Measurements from ENCODE around the gene NLRP5.
"Not testable (repeated sequence)": the region's sequence is repeated elsewhere in the genome, so short reads cannot be mapped to it uniquely, and the experiment has no call there.

NLRP5 gene

DNA sequence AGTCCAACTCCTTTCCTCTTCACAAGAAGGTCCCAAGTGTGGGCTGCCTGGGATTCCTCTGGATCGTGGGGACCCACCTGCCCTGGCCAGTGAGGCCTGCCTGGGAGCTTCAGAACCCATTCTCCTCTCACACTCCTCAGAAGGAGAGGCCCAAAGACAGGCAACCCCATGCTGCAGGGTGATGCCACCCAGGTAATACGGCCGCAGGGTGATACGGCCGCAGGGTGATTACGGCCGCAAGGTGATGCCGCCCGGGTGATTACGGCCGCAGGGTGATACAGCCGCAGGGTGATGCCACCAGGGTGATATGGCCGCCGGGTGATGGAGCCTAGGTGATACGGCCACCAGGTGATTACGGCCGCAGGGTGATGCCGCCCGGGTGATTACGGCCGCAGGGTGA is 111.7 kb downstream of the NLRP5 start:
- H3K4me3 ChIP-seq (ENCODE audit: low read depth, low read length): not testable (repeated sequence)

DNA sequence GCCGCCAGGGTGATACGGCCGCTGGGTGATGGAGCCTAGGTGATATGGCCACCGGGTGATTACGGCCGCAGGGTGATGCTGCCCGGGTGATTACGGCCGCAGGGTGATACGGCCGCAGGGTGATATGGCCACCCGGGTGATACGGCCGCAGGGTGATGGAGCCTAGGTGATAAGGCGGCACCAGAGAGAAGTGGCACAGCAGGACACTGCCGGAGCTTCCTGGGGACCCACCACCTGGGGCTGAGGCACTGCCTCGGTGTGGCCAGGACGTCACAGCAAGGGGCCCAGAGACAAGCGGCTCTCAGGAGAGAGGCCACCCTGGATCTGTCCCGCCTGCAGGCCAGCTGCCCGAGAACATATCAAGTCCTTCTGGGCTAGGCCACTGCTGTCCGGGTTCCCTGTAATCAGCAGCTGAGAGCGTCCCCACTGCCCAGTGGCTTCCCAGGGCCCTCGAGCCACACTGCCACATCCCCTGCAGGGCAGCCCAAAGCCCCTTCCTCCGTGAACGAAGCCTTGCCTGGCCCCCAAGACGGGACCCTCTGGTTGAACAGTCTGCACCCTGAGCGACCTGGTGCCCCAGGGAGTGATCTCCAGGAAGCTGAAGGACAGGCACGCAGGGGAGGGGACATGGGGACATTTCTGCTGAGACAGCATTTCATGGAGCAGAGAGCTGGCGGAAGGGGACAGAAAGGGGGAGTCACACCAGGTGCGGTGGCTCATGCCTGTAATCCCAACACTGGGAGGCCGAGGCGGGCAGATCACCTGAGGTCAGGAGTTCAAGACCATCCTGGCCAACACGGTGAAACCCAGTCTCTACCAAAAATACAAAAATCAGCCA is 112.4 kb downstream of the NLRP5 start:
- no peak overlapping the region for H3K4me3 ChIP-seq (ENCODE audit: low read depth, low read length)

- H3K4me3 ChIP-seq (ENCODE audit: low read depth, low read length): no peak overlapping the region
These were observed 113.3 kb downstream of the NLRP5 start for GRCh38 chr19:56099638-56100539.

GRCh38 chr19:56101095-56101494 is 114.5 kb downstream of the NLRP5 start:
- no peak overlapping the region for H3K4me3 ChIP-seq (ENCODE audit: low read depth, low read length)

GRCh38 chr19:56101746-56102535 is 115.4 kb downstream of the NLRP5 start:
- no peak overlapping the region for H3K4me3 ChIP-seq (ENCODE audit: low read depth, low read length)

GRCh38 chr19:56103027-56103614 is 116.5 kb downstream of the NLRP5 start:
- H3K4me3 ChIP-seq (ENCODE audit: low read depth, low read length): no peak overlapping the region

GRCh38 chr19:56104423-56104822 is 117.8 kb downstream of the NLRP5 start:
- H3K4me3 ChIP-seq (ENCODE audit: low read depth, low read length): no peak overlapping the region

GRCh38 chr19:56105090-56105701 is 118.6 kb downstream of the NLRP5 start:
- no peak overlapping the region for H3K4me3 ChIP-seq (ENCODE audit: low read depth, low read length)

GRCh38 chr19:56105831-56106396 is 119.3 kb downstream of the NLRP5 start:
- not testable (repeated sequence) for H3K4me3 ChIP-seq (ENCODE audit: low read depth, low read length)

GRCh38 chr19:56106397-56106849 is 119.8 kb downstream of the NLRP5 start:
- no peak overlapping the region for H3K4me3 ChIP-seq (ENCODE audit: low read depth, low read length)

GRCh38 chr19:56106993-56107392 is 120.4 kb downstream of the NLRP5 start:
- H3K4me3 ChIP-seq (ENCODE audit: low read depth, low read length): no peak overlapping the region

DNA sequence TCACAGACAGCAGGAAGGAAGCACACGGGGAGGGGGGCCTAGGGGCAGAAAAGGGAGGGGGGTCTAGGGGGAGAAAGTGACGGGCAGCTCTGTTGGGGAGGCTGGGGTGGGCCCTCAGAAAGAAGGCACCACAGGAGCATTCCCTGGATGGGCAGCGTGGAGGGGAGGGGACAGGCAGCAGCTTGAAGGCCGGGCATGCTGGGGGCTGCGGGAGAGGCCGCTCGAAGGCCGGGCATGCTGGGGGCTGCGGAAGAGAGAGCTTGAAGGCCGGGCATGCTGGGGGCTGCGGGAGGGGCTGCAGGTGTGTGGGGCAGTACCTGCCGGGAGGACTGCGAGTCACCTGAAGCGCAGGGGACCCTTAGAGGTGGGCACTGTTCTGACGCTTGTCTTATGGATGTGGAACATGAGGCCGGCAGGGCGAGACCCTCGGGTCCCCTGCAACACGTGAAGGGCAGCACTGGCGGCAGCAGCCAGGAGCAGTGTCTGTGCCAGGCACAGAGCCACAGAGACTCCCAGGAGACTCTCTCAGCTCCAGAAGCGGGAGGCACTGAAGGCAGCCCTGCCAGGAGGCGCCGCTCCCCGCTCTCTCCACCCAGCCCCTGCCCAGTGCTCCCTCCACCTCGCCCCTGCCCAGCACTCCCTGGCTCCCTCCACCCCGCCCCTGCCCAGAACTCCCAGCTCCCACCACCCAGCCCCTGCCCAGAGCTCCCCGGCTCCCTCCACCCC is 121.2 kb downstream of the NLRP5 start:
- no peak overlapping the region for H3K4me3 ChIP-seq (ENCODE audit: low read depth, low read length)

GRCh38 chr19:56108447-56109195 is 122.0 kb downstream of the NLRP5 start:
- H3K4me3 ChIP-seq (ENCODE audit: low read depth, low read length): no peak overlapping the region

DNA sequence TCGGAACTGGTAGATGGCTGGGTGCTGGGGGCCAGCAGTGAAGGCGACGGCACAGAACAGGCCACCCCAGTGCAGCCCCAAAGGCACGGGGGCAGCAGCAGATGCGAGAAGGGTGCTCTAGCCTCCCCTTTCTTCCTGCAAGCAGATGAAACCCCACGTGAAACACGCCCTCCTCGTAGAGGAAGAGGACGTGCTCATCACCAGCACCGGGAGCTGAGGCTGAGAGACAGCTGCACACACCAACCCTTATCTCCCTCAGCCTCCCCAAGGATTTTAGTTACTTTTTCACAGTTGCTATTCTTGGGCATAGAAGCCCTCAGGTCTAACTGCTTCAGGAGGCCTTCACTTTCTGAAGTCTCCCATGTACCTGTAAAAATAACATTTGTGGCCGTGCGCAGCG is 122.7 kb downstream of the NLRP5 start:
- H3K4me3 ChIP-seq (ENCODE audit: low read depth, low read length): no peak overlapping the region

- H3K4me3 ChIP-seq (ENCODE audit: low read depth, low read length): no peak overlapping the region
These were observed 124.2 kb downstream of the NLRP5 start for GRCh38 chr19:56110515-56111448.

Data from iPS-11a (cell line).